ENCODE results near the gene CLSTN2.

DNA sequence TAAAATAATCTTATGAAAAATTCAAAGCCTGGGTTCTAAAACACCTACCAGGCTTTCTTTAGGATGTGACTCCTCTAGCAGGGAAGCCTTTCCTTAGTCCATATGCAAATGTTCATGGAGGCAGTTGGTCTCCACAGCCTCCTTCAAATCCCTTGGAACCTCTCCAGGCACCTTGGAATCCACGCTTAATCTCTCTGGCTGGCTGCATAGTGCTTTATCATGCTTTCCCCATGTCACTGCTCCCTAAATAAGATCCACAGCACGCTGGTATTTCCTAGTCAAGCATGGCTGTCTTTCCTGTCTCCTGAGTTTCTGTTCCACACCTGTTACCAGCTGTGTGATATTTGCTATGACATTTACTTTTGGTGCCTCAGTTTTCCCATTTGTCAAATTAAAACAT is 71.3 kb downstream of the CLSTN2 start:
- TF ChIP-seq, protein P1, sequence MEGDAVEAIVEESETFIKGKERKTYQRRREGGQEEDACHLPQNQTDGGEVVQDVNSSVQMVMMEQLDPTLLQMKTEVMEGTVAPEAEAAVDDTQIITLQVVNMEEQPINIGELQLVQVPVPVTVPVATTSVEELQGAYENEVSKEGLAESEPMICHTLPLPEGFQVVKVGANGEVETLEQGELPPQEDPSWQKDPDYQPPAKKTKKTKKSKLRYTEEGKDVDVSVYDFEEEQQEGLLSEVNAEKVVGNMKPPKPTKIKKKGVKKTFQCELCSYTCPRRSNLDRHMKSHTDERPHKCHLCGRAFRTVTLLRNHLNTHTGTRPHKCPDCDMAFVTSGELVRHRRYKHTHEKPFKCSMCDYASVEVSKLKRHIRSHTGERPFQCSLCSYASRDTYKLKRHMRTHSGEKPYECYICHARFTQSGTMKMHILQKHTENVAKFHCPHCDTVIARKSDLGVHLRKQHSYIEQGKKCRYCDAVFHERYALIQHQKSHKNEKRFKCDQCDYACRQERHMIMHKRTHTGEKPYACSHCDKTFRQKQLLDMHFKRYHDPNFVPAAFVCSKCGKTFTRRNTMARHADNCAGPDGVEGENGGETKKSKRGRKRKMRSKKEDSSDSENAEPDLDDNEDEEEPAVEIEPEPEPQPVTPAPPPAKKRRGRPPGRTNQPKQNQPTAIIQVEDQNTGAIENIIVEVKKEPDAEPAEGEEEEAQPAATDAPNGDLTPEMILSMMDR (IDR thresholded peaks at IDR 0.05), result no peak
- TF ChIP-seq POLR2A (IDR thresholded peaks at IDR 0.05), result no peak
- TF ChIP-seq POLR2AphosphoS5 (IDR thresholded peaks at IDR 0.05; ENCODE audit: insufficient read depth in 1 of 2, low read depth in 1 of 2), result no peak

All from vagina (tissue), 2 donors.